Kidney (tissue), 14 donors: Measurements from ENCODE around the gene RAD51B. TPM values are rescaled to one million over a fixed set of nuclear protein-coding genes. Genes with fewer than 3 reads are reported as not detected.

Source experiments
- DNase-seq, 5 donors: peaks; one replicate each; pipeline ENCODE4 v3.0.0-alpha.2; 2013 to 2020
- FAIRE-seq: peaks from 2 replicates; lab custom pipeline; 2012; peaks lifted over from hg19 to GRCh38; lab: Jason Lieb, UNC
- H3K27ac ChIP-seq, 2 donors: one replicate each; pipeline ENCODE4 v1.7.0; 2013; ENCODE audit warnings: low read depth in 2 of 2, low read length in 2 of 2, inconsistent platforms in 1 of 2
- H3K27me3 ChIP-seq: one replicate; pipeline ENCODE4 v1.7.1; 2013; ENCODE audit warnings: low read length, inconsistent platforms; ENCODE audit not compliant: control insufficient read depth, insufficient read depth
- H3K36me3 ChIP-seq, 3 donors: one replicate each; pipeline versions ENCODE4 v1.7.0 to v1.7.1; 2013; ENCODE audit warnings: low read length in 3 of 3, control low read depth in 1 of 3, inconsistent platforms in 1 of 3; ENCODE audit not compliant: insufficient read depth in 3 of 3, control insufficient read depth in 2 of 3
- H3K4me1 ChIP-seq, 3 donors: one replicate each; pipeline versions ENCODE4 v1.7.0 to v1.7.1; 2013; ENCODE audit warnings: low read length in 3 of 3, inconsistent platforms in 1 of 3, low read depth in 1 of 3; ENCODE audit not compliant: control insufficient read depth in 2 of 3, insufficient read depth in 2 of 3
- H3K4me3 ChIP-seq, 3 donors: one replicate each; pipeline versions ENCODE4 v1.7.0 to v1.8.1; 2013; ENCODE audit warnings: low read length in 3 of 3, control low read depth in 1 of 3, inconsistent platforms in 1 of 3
- H3K9ac ChIP-seq, 3 donors: one replicate each; pipeline versions ENCODE4 v1.7.0 to v1.7.1; 2013; ENCODE audit warnings: low read length in 3 of 3, control low read depth in 1 of 3, inconsistent platforms in 1 of 3
- H3K9me3 ChIP-seq, 3 donors: one replicate each; pipeline versions ENCODE4 v1.7.0 to v1.7.1; 2013; ENCODE audit warnings: low read length in 3 of 3, control low read depth in 1 of 3, inconsistent platforms in 1 of 3; ENCODE audit not compliant: control insufficient read depth in 2 of 3, insufficient read depth in 1 of 3
- intact Hi-C: fragments of 100-400 bp; cut with DNase I; formaldehyde crosslinking; loops from one replicate; pipeline ENCODE4 v1.11.1; 2022
- polyA plus RNA-seq: library from polyadenylated mRNA; stranded (reverse); fragments of 350-450 nt; fragmentation: Illumina TruSeq; extraction: RNeasy Lipid Tissue Mini Kit (QIAGEN cat#74804); gene quantifications from one replicate; pipeline ENCODE4 v1.2.3, GENCODE V29; 2014; ENCODE audit warnings: low read depth, low replicate concordance; ENCODE audit not compliant: insufficient read depth
- total RNA-seq: library from RNA; stranded (reverse); fragmentation: NEBNext Ultra II Directional; extraction: Animal tissue kit (Norgen Biotek cat#: 25700); gene quantifications from one replicate; pipeline ENCODE4 v1.2.1, GENCODE V29; 2021
- TF ChIP-seq, protein P1 (sequence below): IDR thresholded peaks from 3 replicates; pipeline ENCODE4 v1.5.1; 2012; ENCODE audit warnings: mild to moderate bottlenecking, moderate library complexity, borderline replicate concordance; ENCODE audit not compliant: insufficient read depth; ENCODE audit errors: extremely low read depth
- donor health status: control.
- donor health status: control.
- donor health status: control.
- donor health status: control.
- donor health status: control.
- donor health status: DM: yes; HTN: yes; CAD: no.
- donor health status: Normal renal cell carcinoma (clear cell type).

The RAD51B gene
- total and polyA plus RNA-seq, 2 donors from 2014 or later: 6.9 to 18.0 TPM

DNA sequence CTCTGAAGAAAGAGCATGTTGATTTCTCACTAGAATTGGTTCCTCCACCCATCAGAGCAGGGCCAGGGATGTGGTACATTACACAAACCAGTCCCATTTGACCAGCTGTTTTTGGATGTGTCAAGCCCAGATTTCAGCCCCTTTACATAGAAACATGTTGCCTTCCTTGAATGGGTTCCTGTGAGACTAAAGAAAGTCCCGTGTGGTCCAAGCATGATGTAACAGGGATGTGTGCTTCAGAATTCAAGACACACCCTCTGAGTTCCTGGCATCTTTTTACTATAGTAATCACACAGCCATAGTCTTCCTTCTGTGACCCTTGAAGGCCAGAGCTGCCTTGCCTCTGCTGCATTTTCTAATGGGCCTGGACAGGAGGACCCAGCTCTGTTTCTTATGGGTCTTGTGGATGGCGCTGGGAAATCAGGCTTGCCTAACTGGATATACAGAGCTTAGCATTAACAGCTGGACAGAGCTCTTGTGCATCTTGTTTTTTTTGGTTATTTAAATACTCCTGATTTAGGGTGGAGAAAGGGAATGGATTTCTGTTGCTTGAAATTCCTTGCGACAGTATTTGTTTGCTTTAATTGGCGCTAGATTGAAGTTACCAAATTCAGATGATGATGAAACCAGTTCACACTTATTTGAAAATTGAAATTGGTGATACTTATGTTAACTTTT lies 632.3 kb downstream of the RAD51B start:
- DNase-seq: no peak
- Histone ChIP-seq H3K4me1 (peaks cover 0 to 6% (median 0%) of the 10 kb centered on the region in 3 donors), H3K36me3 (no peaks in the 10 kb centered on the region), H3K9ac (no peak overlapping the region), H3K27me3 (no peaks in the 10 kb centered on the region), H3K4me3 (no peak overlapping the region), H3K9me3 (peaks cover 0 to 9% (median 0%) of the 10 kb centered on the region in 3 donors), H3K27ac (no peak overlapping the region)
- TF ChIP-seq, protein P1, sequence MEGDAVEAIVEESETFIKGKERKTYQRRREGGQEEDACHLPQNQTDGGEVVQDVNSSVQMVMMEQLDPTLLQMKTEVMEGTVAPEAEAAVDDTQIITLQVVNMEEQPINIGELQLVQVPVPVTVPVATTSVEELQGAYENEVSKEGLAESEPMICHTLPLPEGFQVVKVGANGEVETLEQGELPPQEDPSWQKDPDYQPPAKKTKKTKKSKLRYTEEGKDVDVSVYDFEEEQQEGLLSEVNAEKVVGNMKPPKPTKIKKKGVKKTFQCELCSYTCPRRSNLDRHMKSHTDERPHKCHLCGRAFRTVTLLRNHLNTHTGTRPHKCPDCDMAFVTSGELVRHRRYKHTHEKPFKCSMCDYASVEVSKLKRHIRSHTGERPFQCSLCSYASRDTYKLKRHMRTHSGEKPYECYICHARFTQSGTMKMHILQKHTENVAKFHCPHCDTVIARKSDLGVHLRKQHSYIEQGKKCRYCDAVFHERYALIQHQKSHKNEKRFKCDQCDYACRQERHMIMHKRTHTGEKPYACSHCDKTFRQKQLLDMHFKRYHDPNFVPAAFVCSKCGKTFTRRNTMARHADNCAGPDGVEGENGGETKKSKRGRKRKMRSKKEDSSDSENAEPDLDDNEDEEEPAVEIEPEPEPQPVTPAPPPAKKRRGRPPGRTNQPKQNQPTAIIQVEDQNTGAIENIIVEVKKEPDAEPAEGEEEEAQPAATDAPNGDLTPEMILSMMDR: no peak
- intact Hi-C loops: no loop called here
- no peak for FAIRE-seq

DNA sequence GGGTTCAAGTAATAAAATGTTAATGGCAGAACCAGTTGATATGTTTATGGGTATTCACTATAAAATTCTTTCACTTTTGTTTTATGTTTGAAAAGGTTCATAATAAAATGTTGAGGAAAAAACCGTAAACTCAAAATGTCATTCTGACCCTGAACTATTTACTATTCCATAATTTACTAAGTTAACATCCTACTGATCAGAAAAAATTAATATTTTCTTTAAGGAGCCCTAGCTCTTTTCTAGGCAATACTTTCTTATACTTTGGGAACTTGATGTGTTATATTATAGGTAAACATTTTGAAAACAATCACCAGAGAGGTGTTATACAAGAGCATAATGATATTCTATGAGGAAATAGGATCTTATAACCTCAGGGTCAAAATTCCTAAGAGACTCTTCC lies 638.7 kb downstream of the RAD51B start:
- intact Hi-C loops: no loop called here
- FAIRE-seq: no peak

GRCh38 chr14:68458840-68459469 lies 639.4 kb downstream of the RAD51B start:
- peak overlapping the region; percentile 53 to 74 for H3K27ac ChIP-seq
- no peak overlapping the region for H3K4me3 ChIP-seq
- DNase-seq (peak in 4 of 5 donors; percentile 33 to 81 (median 68)), FAIRE-seq (no peak)
- peaks cover 6 to 12% (median 9%) of the 10 kb centered on the region in 3 donors for H3K4me1 ChIP-seq
- H3K9me3 ChIP-seq: peaks cover 0 to 9% (median 0%) of the 10 kb centered on the region in 3 donors
- no peaks in the 10 kb centered on the region for H3K27me3 ChIP-seq
- no peaks in the 10 kb centered on the region for H3K36me3 ChIP-seq
- TF ChIP-seq, protein P1: no peak
- H3K9ac ChIP-seq: no peak overlapping the region
- intact Hi-C loops: no loop called here

More for the DNA sequence above, 638.7 kb downstream of the RAD51B start:
- no peak for DNase-seq
- Histone ChIP-seq H3K27ac (no peak overlapping the region), H3K4me1 (peaks cover 6 to 12% (median 9%) of the 10 kb centered on the region in 3 donors), H3K36me3 (no peaks in the 10 kb centered on the region), H3K9me3 (peaks cover 0 to 9% (median 0%) of the 10 kb centered on the region in 3 donors), H3K27me3 (no peaks in the 10 kb centered on the region), H3K4me3 (no peak overlapping the region), H3K9ac (no peak overlapping the region)
- TF ChIP-seq, protein P1: no peak
